HG02943 (cell line): Measurements from ENCODE around the gene DLK2.
"Not testable (repeated sequence)": the region's sequence is repeated elsewhere in the genome, so short reads cannot be mapped to it uniquely, and the experiment has no call there.

Source experiments
- ATAC-seq: cut with Tn5 transposase; IDR thresholded peaks from one replicate; pipeline ENCODE4 v1.9.1; 2021; ENCODE audit warnings: mild to moderate bottlenecking, low read depth, moderate library complexity; ENCODE audit not compliant: unreplicated experiment

DLK2 gene

DNA sequence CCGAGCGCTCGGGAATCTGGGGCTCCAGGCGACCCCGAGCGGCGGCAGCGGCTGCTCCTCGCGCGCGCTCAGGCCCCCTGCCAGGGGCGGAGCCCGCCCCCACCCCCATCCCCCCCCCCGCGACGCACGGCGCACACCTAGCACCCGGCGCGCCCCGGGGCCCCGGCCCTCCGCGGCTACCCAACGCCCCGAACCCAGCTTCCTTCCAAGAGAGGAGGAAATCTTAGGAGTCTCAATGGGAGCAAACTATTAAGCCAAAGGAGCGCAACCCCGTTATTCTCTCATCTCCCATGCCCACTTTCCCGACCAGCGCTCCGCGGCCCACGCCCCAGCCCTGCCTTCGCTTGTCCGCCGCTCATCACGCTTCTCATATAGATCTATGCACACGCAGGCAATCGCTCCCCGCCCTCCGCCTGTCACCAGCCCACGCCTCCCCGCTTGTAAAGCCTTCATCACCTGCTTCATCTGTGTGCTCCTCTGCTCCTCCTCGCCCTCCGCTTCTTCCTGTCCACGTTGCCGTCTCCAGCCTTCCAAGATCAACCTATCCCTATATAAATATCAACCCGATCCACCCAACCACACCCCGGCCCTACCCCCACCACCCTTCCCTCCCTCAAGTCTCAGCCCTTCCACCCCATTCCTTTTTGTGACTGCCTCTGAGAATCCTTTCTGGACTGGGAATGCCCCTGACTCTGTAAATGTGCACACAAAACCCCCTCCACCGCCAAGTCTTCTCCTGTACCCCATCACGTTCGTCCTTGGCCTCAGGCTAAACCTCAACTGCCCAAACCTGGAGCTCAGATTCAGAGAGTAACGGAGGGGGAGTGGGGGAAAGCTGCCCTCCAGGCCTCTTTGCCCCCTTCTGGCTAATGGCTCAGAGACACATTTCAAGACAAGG is at the start of gene DLK2:
DLK2 (minus strand) TSS at position 18 of the 898 bp plus-strand sequence. CDS start 723 bp downstream, outside the sequence.
- no peak for ATAC-seq

- ATAC-seq, result no peak
Observed at GRCh38 chr6:43503443-43503842, 48.1 kb upstream of the DLK2 start.

DNA sequence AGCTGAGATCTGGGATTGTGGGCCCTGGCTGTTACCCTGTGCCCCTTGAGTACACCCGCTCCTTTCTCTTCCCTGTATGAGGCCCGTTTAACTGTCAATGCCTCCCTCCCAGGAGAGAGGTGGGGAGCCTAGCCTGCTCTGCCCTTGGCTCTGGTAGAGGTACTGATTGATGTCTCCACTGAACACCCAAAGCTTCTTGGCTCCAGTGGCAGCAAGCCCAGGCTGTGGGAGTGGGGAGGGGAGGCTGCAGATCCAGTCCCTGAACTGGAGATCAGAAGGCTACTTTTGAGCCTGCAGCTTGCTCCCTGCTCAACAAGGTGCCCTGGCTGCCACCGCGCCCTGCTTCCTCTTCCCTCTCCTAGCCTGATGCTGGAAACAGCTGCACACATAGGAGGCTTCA is 47.3 kb upstream of the DLK2 start:
- no peak for ATAC-seq

- no peak for ATAC-seq
Observed at GRCh38 chr6:43500921-43501320, 45.6 kb upstream of the DLK2 start.

DNA sequence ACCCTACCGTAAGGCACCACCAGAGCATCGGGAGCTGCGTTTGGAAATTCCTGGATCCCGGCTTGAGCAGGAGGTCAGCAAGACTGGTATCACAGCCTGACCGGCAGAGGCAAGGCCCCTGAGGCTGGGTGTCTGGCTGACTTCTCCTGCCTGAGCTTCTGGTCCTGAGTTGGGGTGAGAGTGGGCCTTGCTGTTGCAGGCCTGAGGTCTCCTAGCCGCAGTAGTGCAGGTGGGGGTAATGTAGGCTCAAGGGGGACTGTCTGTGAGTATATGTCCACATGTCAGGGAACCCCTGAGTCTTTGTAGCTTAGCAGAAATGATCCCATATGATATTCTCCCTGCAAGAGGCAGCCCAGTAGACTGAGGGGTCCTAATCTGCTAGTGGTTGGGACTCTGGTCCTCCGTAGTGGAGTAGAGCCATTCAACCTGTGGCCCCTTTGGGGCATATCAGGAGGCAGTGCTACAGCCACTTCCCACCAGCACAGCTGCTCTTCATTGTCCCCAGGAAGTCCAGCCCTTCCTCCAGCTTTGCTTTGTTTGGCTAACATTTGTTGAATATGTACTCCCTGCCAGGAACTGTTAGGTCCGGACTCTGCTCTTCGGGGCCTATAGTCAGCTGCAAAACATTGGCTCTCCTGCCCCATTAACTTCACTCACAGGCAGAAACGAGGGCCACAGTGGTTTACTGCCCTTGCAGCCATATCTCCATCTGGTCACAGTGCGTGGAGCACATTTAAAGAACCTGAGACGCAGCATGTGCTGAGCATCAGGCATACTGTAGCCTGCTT is 43.9 kb upstream of the DLK2 start:
- ATAC-seq, result no peak

DNA sequence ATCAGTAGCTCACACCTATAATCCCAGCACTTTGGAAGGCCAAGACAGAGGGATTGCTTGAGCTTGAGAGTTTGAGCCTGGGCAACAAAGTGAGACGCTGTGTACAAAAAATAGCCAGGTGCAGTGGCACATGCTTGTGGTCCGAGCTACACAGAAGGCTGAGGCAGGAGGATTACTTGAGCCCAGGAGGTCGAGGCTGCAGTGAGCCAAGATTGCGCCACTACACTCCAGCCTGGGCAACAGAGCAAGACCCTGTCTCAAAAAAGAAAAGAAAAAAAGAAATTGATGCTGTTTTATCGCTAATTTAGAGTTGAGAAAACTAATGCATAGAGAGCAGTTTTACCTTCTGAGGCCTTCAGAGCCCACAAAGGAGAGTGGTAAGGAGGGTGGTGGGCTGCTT is 42.9 kb upstream of the DLK2 start:
- not testable (repeated sequence) for ATAC-seq

DNA sequence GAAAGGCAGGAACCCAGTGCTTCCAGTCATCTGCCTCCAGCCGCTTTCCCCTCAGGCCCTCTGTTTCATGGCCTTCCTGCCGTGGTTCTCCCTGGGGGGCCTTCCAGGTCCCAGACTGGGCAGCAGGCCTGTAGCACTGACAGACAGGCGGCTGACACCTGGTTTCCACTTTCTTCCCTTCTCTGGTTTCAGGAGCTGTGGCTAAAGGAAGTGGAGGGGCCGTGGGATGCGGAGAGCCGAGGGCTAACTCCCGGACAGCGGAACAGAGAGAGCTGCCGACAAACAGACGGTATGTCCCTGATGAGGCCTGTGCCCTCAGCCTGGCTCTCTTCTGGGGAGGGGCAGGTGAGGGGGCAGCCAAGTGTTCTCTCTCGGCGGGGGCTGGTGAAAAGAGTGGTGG is 42.3 kb upstream of the DLK2 start:
- ATAC-seq, result no peak

- ATAC-seq, result no peak
Observed at GRCh38 chr6:43497129-43497396, 41.7 kb upstream of the DLK2 start.

- ATAC-seq, result no peak
Observed at GRCh38 chr6:43496370-43497128, 41.2 kb upstream of the DLK2 start.

- ATAC-seq, result no peak
Observed at GRCh38 chr6:43495409-43495941, 40.1 kb upstream of the DLK2 start.

DNA sequence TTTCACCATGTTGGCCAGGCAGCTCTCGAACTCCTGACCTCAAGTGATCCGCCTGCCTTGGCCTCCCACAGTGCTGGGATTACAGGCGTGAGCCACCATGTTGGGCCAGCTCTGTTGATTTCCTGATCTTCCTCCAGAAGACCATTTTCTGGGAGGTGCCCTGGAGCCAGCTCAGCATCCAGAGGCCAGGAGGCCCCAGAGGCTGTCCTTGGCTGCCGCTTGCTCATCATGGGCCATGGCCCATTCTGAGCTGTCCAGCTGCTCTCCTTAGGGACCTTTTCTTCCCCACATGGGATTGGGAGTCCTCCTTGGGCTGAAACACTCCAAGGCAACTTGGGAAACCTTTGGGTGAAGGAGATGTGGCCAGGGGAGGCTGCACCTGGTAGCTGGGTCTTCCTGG is 39.4 kb upstream of the DLK2 start:
- ATAC-seq, result no peak

DNA sequence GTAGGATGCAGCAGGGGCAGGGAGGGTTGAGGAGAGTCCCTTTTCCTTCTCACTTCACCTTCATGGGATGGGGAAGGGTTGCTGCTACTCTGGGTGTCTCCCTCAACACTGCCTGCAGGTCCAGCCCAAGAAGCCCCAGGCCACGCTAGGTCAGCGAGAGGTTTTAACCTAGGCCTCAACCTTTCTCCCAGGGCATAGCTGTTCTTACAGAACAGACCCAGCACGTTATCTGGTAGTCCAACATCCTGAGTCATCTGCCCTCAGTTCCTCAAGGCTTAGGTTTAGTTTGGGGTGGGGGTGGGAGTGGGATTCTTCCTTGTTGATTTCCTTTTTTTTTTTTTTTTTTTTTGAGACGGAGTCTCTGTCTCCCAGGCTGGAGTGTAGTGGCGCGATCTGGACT is 39.0 kb upstream of the DLK2 start:
- no peak for ATAC-seq

GRCh38 chr6:43493833-43494232 is 38.5 kb upstream of the DLK2 start:
- no peak for ATAC-seq

DNA sequence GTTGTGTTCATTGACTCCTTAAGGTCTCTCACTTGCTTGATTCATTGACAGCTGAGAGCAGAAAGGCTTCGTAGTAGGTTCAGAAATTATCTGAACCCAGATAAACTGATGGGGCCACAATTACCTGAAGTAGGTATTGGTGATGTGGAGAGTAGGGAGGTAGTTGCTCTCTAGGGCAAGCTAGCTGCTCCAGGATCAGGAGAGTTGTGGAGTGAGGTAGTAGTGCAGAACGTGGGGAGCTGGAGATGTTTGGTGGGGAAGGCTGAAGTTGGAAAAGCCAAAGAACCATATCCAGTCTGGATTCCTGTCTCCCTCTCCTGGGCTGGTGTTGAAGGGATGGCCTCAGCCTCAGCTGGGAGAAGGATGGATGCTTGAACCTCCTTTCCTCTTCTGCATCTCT is 37.9 kb upstream of the DLK2 start:
- no peak for ATAC-seq

DNA sequence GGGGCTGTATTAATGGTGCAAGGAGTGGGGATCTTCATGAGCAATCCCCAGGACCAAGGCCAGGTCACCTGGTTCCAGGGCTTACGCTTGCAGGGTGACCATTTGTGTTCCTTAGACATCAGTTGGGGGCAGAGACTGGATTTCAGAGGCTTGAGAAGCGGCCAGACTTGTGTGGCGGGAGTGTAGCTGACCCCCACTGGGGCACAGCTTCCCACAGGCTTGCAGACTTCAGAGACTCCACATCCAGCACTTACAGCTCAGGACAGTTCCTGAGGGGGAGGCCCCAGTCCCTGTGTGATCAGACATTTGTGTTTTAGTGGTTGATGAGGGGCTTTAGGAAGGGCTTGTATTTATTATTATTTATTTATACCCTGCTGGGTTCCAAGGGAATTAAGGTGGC is 37.3 kb upstream of the DLK2 start:
- no peak for ATAC-seq

DNA sequence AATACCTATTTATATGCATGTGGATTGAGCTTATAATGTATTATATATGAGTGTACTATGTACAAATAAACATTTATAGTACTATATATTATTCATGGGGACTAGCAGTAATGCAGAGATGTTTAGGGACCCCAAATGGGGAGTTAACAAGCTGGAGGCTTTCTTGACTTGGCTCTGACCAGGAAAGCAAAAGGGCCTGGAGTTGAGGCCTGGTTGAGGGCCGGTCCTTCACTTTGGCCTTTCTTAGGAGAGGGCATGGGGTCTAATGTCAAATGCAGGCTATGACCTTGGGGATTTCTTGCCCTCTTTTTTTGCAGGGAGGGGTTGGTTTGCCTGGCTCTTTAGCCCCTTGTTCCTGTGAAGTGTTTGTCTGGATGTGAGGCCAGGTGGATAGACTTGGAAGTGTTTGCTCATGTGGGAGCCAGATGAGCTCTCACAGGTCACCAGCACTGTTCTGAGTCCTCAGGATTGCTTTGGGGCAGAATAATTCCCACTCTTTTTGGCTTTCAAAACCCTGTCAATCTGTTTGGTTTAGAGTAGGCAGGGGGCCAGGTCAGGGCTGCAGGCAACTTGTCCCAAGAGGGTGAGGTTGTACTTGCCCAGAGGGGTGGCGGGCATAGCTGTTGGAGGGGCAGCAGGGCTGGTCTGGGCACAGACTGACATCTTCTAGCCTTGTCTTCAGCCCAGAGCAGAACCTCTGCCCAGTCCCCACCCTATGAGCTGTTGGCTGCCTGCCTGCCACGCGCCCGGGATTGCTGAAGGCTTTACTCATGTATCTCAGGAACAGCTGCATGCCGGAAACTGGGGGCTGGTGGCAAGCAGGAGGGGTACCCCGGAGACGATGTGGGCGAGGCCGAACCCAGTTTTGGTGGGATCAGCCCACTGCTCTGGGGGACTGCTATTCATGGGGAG is 36.7 kb upstream of the DLK2 start:
- no peak for ATAC-seq

GRCh38 chr6:43490523-43490939 is 35.2 kb upstream of the DLK2 start:
- ATAC-seq, result no peak

DNA sequence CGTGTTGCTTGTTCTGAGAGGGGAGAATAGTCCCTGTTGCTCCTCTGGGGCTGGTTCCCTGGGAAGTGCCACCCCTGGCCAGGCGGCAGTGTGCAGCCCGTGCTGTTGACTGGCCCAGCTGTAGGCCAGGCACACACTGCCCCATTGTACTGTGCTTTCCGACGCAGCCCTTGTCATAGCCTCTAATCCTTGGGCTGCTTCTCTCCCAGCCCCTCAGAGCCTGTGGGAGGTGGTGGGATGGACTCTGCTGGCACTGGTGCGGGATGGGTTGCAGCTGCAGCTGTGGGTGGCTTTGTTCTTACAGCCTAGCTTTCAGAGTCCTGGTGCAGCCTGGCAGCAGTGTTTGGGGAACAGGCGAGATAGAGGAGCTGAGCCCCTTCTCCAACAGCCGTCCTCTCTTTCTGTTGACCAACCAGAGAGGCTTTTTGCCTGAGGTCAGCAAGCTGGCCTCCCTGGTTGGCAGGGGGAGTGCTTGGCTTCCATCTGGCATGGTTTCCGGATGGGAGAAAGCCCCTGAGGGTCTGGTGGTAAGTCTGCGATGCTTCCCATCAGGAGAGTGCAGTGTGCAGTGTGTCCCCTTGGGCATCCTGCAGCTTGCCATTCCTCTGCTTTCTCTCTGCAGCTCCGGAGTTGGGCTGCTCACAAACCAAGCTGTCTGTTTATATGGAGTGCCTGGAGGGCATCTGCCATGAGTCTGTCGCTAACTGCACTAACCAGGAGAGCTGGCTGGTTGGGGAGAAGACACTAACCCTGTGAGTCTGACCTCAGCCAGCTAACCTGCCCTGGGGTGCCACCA is 34.1 kb upstream of the DLK2 start:
- no peak for ATAC-seq

- no peak for ATAC-seq
Observed at GRCh38 chr6:43488667-43489276, 33.4 kb upstream of the DLK2 start.
